HG02938 (cell line): ENCODE measurements around the gene PALLD.

ENCODE experiments used
- ATAC-seq: cut with Tn5 transposase; IDR thresholded peaks from one replicate; pipeline ENCODE4 v1.9.1; 2021; ENCODE audit warnings: mild to moderate bottlenecking, moderate library complexity; ENCODE audit not compliant: unreplicated experiment

The PALLD gene

GRCh38 chr4:168585168-168586091 lies 88.6 kb downstream of the PALLD start:
- peak; percentile 64 for ATAC-seq

- ATAC-seq = no peak
These were observed 90.1 kb downstream of the PALLD start for GRCh38 chr4:168586926-168587325.

GRCh38 chr4:168587411-168588125 lies 90.7 kb downstream of the PALLD start:
- no peak for ATAC-seq

- ATAC-seq = no peak
These were observed 92.2 kb downstream of the PALLD start for GRCh38 chr4:168588916-168589531.

- ATAC-seq = no peak
These were observed 95.8 kb downstream of the PALLD start for GRCh38 chr4:168592676-168593075.

- ATAC-seq = no peak
These were observed 96.5 kb downstream of the PALLD start for GRCh38 chr4:168593399-168593798.

- no peak for ATAC-seq
These were observed 97.3 kb downstream of the PALLD start for GRCh38 chr4:168594121-168594520.

GRCh38 chr4:168598191-168598590 lies 101.3 kb downstream of the PALLD start:
- ATAC-seq = no peak

GRCh38 chr4:168600796-168601583 lies 104.1 kb downstream of the PALLD start:
- ATAC-seq = no peak

GRCh38 chr4:168601899-168602298 lies 105.0 kb downstream of the PALLD start:
- no peak for ATAC-seq

- ATAC-seq = no peak
These were observed 107.9 kb downstream of the PALLD start for GRCh38 chr4:168604496-168605373.

GRCh38 chr4:168605411-168605810 lies 108.6 kb downstream of the PALLD start:
- ATAC-seq = no peak

GRCh38 chr4:168607215-168607614 lies 110.4 kb downstream of the PALLD start:
- ATAC-seq = no peak

- no peak for ATAC-seq
These were observed 111.9 kb downstream of the PALLD start for GRCh38 chr4:168608771-168609170.

GRCh38 chr4:168609369-168609768 lies 112.5 kb downstream of the PALLD start:
- ATAC-seq = no peak

GRCh38 chr4:168610911-168611530 lies 114.2 kb downstream of the PALLD start:
- no peak for ATAC-seq

GRCh38 chr4:168612450-168613135 lies 115.7 kb downstream of the PALLD start:
- ATAC-seq = no peak

GRCh38 chr4:168613869-168614268 lies 117.0 kb downstream of the PALLD start:
- no peak for ATAC-seq
